ENCODE results near the gene ZNF277.

DNA sequence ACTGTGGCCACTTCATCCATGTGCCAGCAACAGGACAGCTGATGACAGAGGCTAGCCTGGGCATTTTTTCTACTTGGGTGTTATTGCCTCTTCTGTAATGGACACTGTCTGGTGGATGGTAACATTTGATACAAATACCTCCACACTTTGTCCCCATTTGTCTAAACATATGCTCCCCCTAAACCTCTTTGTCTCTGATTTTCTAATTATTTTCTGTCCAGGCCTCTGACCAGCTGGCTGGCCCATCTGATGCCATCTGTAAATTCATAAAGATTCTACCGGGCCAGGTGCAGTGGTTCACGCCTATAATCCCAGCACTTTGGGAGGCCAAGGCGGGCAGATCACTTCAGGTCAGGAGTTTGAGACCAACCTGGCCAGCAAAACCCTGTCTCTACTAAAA, 159.1 kb downstream of the ZNF277 start:
- TF ChIP-seq, protein P1, sequence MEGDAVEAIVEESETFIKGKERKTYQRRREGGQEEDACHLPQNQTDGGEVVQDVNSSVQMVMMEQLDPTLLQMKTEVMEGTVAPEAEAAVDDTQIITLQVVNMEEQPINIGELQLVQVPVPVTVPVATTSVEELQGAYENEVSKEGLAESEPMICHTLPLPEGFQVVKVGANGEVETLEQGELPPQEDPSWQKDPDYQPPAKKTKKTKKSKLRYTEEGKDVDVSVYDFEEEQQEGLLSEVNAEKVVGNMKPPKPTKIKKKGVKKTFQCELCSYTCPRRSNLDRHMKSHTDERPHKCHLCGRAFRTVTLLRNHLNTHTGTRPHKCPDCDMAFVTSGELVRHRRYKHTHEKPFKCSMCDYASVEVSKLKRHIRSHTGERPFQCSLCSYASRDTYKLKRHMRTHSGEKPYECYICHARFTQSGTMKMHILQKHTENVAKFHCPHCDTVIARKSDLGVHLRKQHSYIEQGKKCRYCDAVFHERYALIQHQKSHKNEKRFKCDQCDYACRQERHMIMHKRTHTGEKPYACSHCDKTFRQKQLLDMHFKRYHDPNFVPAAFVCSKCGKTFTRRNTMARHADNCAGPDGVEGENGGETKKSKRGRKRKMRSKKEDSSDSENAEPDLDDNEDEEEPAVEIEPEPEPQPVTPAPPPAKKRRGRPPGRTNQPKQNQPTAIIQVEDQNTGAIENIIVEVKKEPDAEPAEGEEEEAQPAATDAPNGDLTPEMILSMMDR (IDR thresholded peaks at IDR 0.05): no peak
- no peak for TF ChIP-seq POLR2A (IDR thresholded peaks at IDR 0.05)
